Lower leg skin (tissue), 4 donors: ENCODE measurements around the gene FLT3. TPM values are rescaled to one million over a fixed set of nuclear protein-coding genes. Genes with fewer than 3 reads are reported as not detected.

Source experiments
- DNase-seq, 2 donors: peaks; one replicate each; pipeline ENCODE4 v3.0.0-alpha.2; 2019; ENCODE audit warnings: low spot score in 2 of 2
- H3K4me3 ChIP-seq: fragments of 200-600 bp; sonication (generic); 2 replicates; pipeline ENCODE4 v1.5.1; 2017; ENCODE audit warnings: mild to moderate bottlenecking, low read depth; ENCODE audit not compliant: poor library complexity, severe bottlenecking
- POLR2A ChIP-seq, 2 donors: fragments of 450-650 bp; IDR thresholded peaks; one replicate each; pipeline ENCODE4 v1.6.1; 2016 to 2017; ENCODE audit warnings: antibody characterized with exemption in 2 of 2, mild to moderate bottlenecking in 1 of 2, moderate library complexity in 1 of 2
- WGBS, 2 donors: methylation state at CpG; one replicate each; pipeline ENCODE4 v1.1.5; 2018; 5-methylcytosine and 5-hydroxymethylcytosine counted together
- intact Hi-C: fragments of 100-400 bp; cut with DNase I; formaldehyde crosslinking; loops from one replicate; pipeline ENCODE4 v1.15.0; 2023; ENCODE audit warnings: low total_unique reads
- total RNA-seq, 4 donors: library from RNA; depleted of rRNA; stranded (reverse); fragments of >200 nt; gene quantifications; one replicate each; pipeline ENCODE4 v1.1.0, GENCODE V29; 2016
- TF ChIP-seq, protein P1 (sequence below), 3 donors: fragments of 450-650 bp; IDR thresholded peaks; one replicate each; pipeline ENCODE4 v1.5.1; 2016; ENCODE audit warnings: antibody characterized with exemption in 3 of 3, mild to moderate bottlenecking in 3 of 3, moderate library complexity in 2 of 3

The FLT3 gene
- total RNA-seq, 4 donors from 2014 or later = 0.72 to 1.3 (median 0.89) TPM

DNA sequence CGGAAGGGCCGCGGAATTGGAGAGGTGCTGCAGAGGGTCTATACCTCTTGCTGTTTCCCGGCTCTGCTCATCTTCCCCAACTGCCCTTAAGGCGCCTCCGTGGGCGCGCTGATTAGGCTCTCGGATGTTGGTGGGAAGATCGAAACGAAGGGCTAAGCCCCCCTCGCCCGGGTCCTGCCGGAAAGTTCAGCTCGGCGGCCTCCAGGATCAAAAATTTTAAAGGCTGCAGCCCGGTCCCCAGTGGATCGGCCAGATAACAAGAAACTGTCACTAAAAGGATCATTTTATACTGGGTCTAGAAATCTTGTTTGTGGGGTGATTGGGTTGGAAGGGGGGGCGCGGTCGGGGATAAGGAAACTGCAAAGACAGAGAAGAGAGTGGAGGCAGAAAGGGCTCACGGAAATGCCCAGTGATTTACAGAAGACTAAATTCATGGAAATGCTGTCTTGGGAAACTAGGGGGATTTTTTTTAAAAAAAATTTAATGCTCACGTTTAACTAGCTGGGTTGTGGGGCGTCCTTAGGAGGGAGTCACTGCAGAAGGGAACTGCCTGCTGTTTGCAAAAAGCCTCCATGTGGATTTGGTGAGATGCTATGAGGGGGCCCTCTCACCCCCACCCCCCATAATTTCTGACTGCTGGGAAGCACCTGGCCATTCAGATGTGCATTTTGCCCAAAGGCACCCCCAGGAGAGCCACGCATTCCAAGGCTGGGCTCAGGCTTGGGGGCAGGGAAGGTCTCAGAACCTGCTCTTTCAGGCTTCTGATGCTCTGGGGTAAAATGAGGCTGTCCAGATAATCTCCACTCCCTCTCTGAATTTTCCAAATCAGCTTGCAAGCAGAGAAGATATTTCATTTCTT, 138.9 kb downstream of the FLT3 start:
- DNase-seq = peak in 1 of 2 donors; percentile 54
- 9 to 11% methylated on average over 25 of the region's 25 CpGs for WGBS, 2 donors
- intact Hi-C loops = loop anchor here (10.0 kb wide), 1 partner anchor 1293 kb away; no protein-coding TSS in a partner anchor
- H3K4me3 ChIP-seq = no peak overlapping the region
- TF ChIP-seq POLR2A (IDR thresholded peaks at IDR 0.05) = no peak
- TF ChIP-seq, protein P1, sequence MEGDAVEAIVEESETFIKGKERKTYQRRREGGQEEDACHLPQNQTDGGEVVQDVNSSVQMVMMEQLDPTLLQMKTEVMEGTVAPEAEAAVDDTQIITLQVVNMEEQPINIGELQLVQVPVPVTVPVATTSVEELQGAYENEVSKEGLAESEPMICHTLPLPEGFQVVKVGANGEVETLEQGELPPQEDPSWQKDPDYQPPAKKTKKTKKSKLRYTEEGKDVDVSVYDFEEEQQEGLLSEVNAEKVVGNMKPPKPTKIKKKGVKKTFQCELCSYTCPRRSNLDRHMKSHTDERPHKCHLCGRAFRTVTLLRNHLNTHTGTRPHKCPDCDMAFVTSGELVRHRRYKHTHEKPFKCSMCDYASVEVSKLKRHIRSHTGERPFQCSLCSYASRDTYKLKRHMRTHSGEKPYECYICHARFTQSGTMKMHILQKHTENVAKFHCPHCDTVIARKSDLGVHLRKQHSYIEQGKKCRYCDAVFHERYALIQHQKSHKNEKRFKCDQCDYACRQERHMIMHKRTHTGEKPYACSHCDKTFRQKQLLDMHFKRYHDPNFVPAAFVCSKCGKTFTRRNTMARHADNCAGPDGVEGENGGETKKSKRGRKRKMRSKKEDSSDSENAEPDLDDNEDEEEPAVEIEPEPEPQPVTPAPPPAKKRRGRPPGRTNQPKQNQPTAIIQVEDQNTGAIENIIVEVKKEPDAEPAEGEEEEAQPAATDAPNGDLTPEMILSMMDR (IDR thresholded peaks at IDR 0.05) = no peak

DNA sequence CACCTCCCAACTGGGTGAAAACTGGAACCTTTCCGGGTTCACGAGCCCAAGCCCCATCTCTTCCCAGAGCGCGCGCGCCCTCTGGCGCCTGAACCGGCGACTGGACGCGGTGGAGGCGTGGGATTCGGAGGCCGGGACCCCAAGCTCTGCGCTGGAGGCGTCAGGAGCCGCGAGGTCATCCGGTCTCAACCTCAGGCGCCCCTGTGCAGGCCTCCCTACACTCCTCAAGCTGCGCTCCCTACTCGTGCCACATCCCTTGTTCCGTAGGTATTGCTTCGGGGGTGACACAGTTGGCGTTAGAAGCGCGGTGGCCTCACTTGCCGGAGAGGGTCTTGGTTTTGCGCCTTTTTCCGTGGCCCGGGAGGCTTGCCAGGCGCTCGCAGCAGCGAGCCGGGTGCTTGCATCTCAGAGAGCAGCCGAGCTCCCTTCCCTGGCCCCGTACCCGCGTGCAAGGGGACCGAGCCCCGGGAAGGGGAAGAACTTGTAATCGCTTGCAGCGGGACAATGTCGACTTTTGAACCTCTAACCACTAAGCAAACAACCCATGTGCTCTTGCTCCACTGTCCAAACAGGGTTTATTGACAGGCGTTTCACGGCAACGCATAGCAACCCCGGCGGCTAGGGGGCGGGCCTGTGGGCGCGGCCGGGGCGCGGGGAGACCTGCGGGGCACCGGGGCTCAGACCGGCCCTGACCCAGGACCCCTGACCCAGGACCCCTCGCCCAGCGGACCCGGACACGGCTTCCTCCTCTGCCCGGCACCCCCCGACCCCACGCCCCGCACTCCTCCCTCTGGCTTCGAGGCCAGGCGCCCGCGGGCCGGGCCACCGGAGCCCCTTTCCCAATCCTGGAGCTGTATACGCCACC, 139.8 kb downstream of the FLT3 start:
- 2% methylated on average over 32 to 51 of the region's 73 CpGs for WGBS, 2 donors
- DNase-seq = peak in 1 of 2 donors; percentile 84
- no peak overlapping the region for H3K4me3 ChIP-seq
- intact Hi-C loops = loop anchor here (10.0 kb wide), 1 partner anchor 1294 kb away; no protein-coding TSS in a partner anchor
- TF ChIP-seq POLR2A (IDR thresholded peaks at IDR 0.05) = no peak
- TF ChIP-seq, protein P1 (IDR thresholded peaks at IDR 0.05) = no peak

DNA sequence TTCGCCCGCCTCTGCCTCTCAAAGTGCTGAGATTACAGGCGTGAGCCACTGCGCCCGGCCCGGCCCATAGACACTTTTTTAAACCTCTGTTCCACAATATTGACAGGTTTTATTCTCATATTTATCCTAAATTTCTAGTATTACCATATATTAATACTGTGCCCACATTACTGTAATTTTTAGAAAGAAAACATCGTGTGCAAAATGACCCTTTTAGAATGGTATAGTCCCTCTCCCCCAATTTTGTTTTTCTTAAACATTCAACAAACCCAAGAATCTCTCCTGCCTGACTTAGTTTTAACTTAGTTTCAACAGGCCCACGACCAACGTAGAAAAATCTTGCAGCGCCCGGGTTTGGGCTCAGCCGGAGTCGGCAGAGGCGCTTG, 140.4 kb downstream of the FLT3 start:
- H3K4me3 ChIP-seq = no peak overlapping the region
- WGBS, 2 donors = 31 to 33% methylated on average over 14 of the region's 14 CpGs
- DNase-seq = no peak
- intact Hi-C loops = loop anchor here (10.0 kb wide), 1 partner anchor 1295 kb away; no protein-coding TSS in a partner anchor
- no peak for TF ChIP-seq POLR2A (IDR thresholded peaks at IDR 0.05)
- TF ChIP-seq, protein P1 (IDR thresholded peaks at IDR 0.05) = no peak

DNA sequence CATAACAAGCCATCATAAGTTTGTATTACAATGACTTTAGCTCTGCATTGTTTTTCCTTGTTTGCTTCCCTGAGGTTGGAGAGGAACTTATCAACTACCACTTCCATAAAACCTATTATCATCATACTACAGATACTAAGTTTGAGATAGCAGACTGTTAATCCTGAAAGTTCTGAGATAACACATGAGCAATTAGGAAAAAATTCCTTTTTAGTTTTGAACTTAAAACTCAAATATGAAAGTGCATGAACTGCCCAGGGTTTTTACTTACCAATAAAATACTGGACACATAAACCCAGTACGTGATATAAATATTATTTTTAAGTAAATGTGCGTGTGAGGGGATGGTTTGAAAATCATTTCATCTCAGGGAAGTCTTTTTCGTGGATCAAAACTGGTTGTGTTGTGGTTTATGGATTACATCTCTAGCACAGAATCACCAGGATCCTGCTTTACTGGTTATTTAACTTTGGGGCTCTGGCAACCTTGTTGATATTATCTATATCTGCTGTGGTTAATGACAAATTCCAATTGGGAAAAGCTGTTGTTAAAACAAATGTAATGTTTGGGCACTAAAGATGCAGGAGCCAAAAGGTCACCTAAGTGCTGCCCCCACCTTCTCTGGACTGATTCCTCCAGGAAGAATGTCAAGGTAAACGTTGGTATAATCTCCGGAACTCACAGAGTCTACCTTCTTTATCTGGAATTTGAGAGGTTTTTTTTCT, 143.6 kb downstream of the FLT3 start:
- no peak overlapping the region for H3K4me3 ChIP-seq
- 30 to 40% methylated on average over 5 of the region's 5 CpGs for WGBS, 2 donors
- TF ChIP-seq, protein P1 (IDR thresholded peaks at IDR 0.05) = no peak
- no peak for TF ChIP-seq POLR2A (IDR thresholded peaks at IDR 0.05)
- no peak for DNase-seq
- intact Hi-C loops = no loop called here

DNA sequence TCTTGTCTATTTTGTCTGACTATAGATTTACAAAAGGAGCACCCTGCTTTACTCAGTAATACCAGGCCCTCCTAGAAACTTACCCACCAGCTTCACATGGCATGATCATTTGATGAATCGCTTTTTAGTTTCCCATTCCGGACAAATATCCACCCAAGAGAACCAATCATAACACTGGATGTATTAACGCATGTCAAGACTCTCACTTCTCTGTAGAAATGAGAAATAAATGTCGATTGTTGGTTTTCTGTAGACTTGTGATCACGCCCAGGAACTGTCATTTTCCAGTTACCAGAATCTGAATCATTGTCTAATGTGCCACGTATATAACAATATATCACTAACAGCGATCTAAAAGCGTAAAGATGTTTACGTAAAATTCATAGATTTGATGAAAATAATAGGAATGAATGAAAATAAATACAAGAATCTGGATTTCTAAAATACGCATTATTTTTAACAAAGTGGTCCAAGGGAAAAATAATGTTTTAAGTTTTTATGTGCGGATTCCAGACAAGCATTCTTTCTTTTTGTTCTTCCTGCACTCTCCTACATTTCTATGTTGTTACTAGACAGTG, 145.3 kb downstream of the FLT3 start:
- DNase-seq = no peak
- TF ChIP-seq, protein P1 (IDR thresholded peaks at IDR 0.05) = no peak
- no peak for TF ChIP-seq POLR2A (IDR thresholded peaks at IDR 0.05)
- WGBS, 2 donors = 76 to 78% methylated on average over 11 of the region's 11 CpGs
- intact Hi-C loops = no loop called here
- no peak overlapping the region for H3K4me3 ChIP-seq
